Omental fat pad (tissue), 4 donors: ENCODE results near the gene ATRNL1. TPM values are rescaled to one million over a fixed set of nuclear protein-coding genes. Genes with fewer than 3 reads are reported as not detected.

Source experiments
- ATAC-seq: fragments of 150-250 bp; one replicate; pipeline ENCODE4 v1.9.1; 2016; ENCODE audit warnings: mild to moderate bottlenecking, moderate library complexity; ENCODE audit not compliant: low FRiP score
- DNase-seq: peaks from one replicate; pipeline ENCODE4 v3.0.0-alpha.2; 2019; ENCODE audit warnings: low spot score
- CTCF ChIP-seq, 3 donors: fragments of 450-650 bp; IDR thresholded peaks; one replicate each; pipeline ENCODE4 v1.5.1; 2016 to 2017; ENCODE audit warnings: antibody characterized with exemption in 3 of 3, mild to moderate bottlenecking in 3 of 3, moderate library complexity in 2 of 3
- total RNA-seq, 4 donors: library from RNA; depleted of rRNA; stranded (reverse); fragments of >200 nt; gene quantifications; one replicate each; pipeline ENCODE4 v1.1.0, GENCODE V29; 2016

Gene ATRNL1
- total RNA-seq, 4 donors from 2014 or later, result 2.5 to 19.0 (median 4.6) TPM

GRCh38 chr10:115696747-115697146 lies 603.6 kb downstream of the ATRNL1 start:
- no peak for TF ChIP-seq CTCF (IDR thresholded peaks at IDR 0.05)
- DNase-seq, result no peak
- no peak for ATAC-seq

GRCh38 chr10:115706026-115706425 lies 612.9 kb downstream of the ATRNL1 start:
- TF ChIP-seq CTCF (IDR thresholded peaks at IDR 0.05), result no peak
- ATAC-seq (no peak), DNase-seq (no peak)

- DNase-seq (no peak), ATAC-seq (no peak)
- no peak for TF ChIP-seq CTCF (IDR thresholded peaks at IDR 0.05)
Observed at GRCh38 chr10:115706488-115707076, 613.4 kb downstream of the ATRNL1 start.

GRCh38 chr10:115710136-115710535 lies 617.0 kb downstream of the ATRNL1 start:
- DNase-seq (no peak), ATAC-seq (no peak)
- no peak for TF ChIP-seq CTCF (IDR thresholded peaks at IDR 0.05)

GRCh38 chr10:115711306-115711705 lies 618.1 kb downstream of the ATRNL1 start:
- ATAC-seq, result no peak
- DNase-seq, result no peak
- no peak for TF ChIP-seq CTCF (IDR thresholded peaks at IDR 0.05)

- no peak for TF ChIP-seq CTCF (IDR thresholded peaks at IDR 0.05)
- DNase-seq (no peak), ATAC-seq (no peak)
Observed at GRCh38 chr10:115720121-115720520, 627.0 kb downstream of the ATRNL1 start.

- ATAC-seq (no peak), DNase-seq (no peak)
- TF ChIP-seq CTCF (IDR thresholded peaks at IDR 0.05), result no peak
Observed at GRCh38 chr10:115727129-115727528, 634.0 kb downstream of the ATRNL1 start.
